GM12878 (cell line): ENCODE measurements around the gene CHD9. TPM values are rescaled to one million over a fixed set of nuclear protein-coding genes. Genes with fewer than 3 reads are reported as not detected.

Experiments
- CUX1 ChIP-seq: IDR thresholded peaks from 2 replicates; pipeline ENCODE4 v1.6.1; 2012; ENCODE audit warnings: improper control_type of control experiment, low read depth, low read length; ENCODE audit not compliant: insufficient replicate concordance
- JUNB ChIP-seq: IDR thresholded peaks from 2 replicates; pipeline ENCODE4 v1.6.1; 2016; ENCODE audit warnings: antibody characterized with exemption, mild to moderate bottlenecking
- MYB ChIP-seq: fragments of 150-350 bp; IDR thresholded peaks from 2 replicates; pipeline ENCODE4 v1.6.1; 2014; ENCODE audit warnings: mild to moderate bottlenecking, low read depth, low read length, borderline replicate concordance
- NR2F1 ChIP-seq: fragments of 450-650 bp; conservative IDR thresholded peaks from 2 replicates; pipeline ENCODE4 v1.6.1; 2017; ENCODE audit warnings: mild to moderate bottlenecking
- PML ChIP-seq: IDR thresholded peaks from 2 replicates; pipeline ENCODE4 v1.6.1; 2012; ENCODE audit warnings: low read length, inconsistent platforms
- POLR2AphosphoS2 ChIP-seq: IDR thresholded peaks from 2 replicates; pipeline ENCODE4 v1.6.1; 2011; ENCODE audit warnings: low read depth, mild to moderate bottlenecking, low read length, improper control_type of control experiment, moderate library complexity
- PRDM15 ChIP-seq: fragments of 450-650 bp; formaldehyde crosslinking; IDR thresholded peaks from 2 replicates; pipeline ENCODE4 v1.4.0; 2020; ENCODE audit warnings: mild to moderate bottlenecking, moderate library complexity
- ZBED1 ChIP-seq: IDR thresholded peaks from 2 replicates; pipeline ENCODE4 v1.6.1; 2016; ENCODE audit warnings: borderline replicate concordance
- ZBTB33 ChIP-seq: fragments of 450-650 bp; IDR thresholded peaks from 2 replicates; pipeline ENCODE4 v1.6.1; 2017; ENCODE audit warnings: mild to moderate bottlenecking
- ZNF207 ChIP-seq: fragments of 450-650 bp; IDR thresholded peaks from 2 replicates; pipeline ENCODE4 v1.6.1; 2014; ENCODE audit warnings: antibody characterized with exemption, mild to moderate bottlenecking, borderline replicate concordance
- polyA plus RNA-seq, 11 experiments: library from polyadenylated mRNA; depleted of rRNA in 4 of 11; unstranded in 6 of 11; stranded (reverse) in 5 of 11; fragments of >200 nt; fragmentation: Nextera tagmentation in 4 of 11; fragmentation: Illumina TruSeq in 1 of 11; extraction: Ambion mirVana in 4 of 11; extraction: Trizol in 1 of 11; gene quantifications; 1 replicate in 1 of 11; 2 replicates in 10 of 11; pipeline versions ENCODE4 v1.2.1 to v1.2.3, GENCODE V29; 2011 to 2016; ENCODE audit warnings: inconsistent platforms in 2 of 11, missing spikeins in 2 of 11, low read depth in 1 of 11
- total RNA-seq, 4 experiments: library from RNA; depleted of rRNA in 3 of 4; stranded (reverse); fragments of >200 nt in 3 of 4; fragmentation: Illumina TruSeq in 1 of 4; extraction: Trizol in 1 of 4; gene quantifications; 2 replicates each; pipeline versions ENCODE4 v1.2.1 to v1.2.3, GENCODE V29; 2013 to 2021

CHD9 gene
- total and polyA plus RNA-seq, 10 of the 15 experiments (the other 5 are each of a cell fraction or from before 2014, with no cell fraction given), result 29.2 to 95.7 (median 54.3) TPM

DNA sequence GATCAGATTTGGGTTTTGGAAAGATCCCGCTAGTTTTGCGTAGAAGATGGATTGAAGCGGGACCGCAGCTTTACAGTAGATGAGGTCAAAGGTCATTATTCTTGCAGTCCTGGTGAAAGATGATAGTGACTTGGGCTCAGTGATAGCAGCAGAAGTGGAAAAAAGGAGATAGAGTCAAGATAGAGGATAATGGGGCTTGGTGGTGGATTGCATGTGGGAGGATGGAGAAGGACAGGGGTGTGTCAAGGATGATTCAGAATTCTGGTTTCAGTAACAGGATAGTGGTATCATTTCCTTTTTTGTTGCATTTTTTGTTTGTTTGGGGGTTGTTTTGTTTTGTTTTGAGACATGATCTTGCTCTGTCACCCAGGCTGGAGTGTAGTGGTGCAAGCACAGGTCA, 30.7 kb upstream of the CHD9 start (continued):
- no peak for TF ChIP-seq PRDM15
- TF ChIP-seq ZBED1, result no peak
- 0 out of 2 replicates have a peak, but pooled peaks have one; percentile 8 for TF ChIP-seq JUNB
- no peak for TF ChIP-seq POLR2AphosphoS2
- TF ChIP-seq ZBTB33, result no peak
- TF ChIP-seq ZNF207, result no peak
- TF ChIP-seq MYB, result no peak
- no peak for TF ChIP-seq PML
- TF ChIP-seq CUX1, result no peak
- no peak for TF ChIP-seq NR2F1
